NB4 (cell line): Measurements from ENCODE around the gene BRMS1L.

Experiments used
- MYC ChIP-seq: IDR thresholded peaks from 2 replicates; pipeline ENCODE4 v1.6.1; 2011; ENCODE audit warnings: low read depth, low read length
- POLR2A ChIP-seq: IDR thresholded peaks from 2 replicates; pipeline ENCODE4 v1.6.1; 2011; ENCODE audit warnings: mild to moderate bottlenecking; ENCODE audit not compliant: insufficient read length; ENCODE audit errors: extremely low read depth
- TF ChIP-seq, protein P1 (sequence below): IDR thresholded peaks from one replicate; pipeline ENCODE4 v1.5.1; 2012; ENCODE audit warnings: low read depth, low read length
- TF ChIP-seq, protein P2 (sequence below): IDR thresholded peaks from 2 replicates; pipeline ENCODE4 v1.6.1; 2011; ENCODE audit warnings: low read depth, low read length

DNA sequence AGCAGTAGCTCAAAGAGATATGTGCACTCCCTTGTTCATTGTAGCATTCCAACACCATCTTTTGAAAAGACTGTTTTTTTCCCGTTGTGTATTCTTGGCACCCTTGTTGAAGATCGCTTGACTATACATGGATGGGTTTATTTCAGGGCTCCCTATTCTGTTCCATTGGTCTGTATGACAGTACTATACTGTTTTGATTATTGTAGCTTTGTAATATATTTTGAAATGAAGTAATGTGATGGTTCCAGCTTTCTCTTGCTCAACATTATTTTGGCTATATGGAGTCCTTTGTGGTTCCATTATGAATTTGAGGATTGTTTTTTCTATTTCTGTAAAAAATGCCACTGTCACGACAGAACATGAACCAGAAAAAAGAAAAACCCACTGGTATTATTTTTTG is 25.7 kb downstream of the BRMS1L start:
- no peak for TF ChIP-seq POLR2A
- TF ChIP-seq, protein P1, sequence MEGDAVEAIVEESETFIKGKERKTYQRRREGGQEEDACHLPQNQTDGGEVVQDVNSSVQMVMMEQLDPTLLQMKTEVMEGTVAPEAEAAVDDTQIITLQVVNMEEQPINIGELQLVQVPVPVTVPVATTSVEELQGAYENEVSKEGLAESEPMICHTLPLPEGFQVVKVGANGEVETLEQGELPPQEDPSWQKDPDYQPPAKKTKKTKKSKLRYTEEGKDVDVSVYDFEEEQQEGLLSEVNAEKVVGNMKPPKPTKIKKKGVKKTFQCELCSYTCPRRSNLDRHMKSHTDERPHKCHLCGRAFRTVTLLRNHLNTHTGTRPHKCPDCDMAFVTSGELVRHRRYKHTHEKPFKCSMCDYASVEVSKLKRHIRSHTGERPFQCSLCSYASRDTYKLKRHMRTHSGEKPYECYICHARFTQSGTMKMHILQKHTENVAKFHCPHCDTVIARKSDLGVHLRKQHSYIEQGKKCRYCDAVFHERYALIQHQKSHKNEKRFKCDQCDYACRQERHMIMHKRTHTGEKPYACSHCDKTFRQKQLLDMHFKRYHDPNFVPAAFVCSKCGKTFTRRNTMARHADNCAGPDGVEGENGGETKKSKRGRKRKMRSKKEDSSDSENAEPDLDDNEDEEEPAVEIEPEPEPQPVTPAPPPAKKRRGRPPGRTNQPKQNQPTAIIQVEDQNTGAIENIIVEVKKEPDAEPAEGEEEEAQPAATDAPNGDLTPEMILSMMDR, result no peak
- no peak for TF ChIP-seq MYC
- TF ChIP-seq, protein P2, sequence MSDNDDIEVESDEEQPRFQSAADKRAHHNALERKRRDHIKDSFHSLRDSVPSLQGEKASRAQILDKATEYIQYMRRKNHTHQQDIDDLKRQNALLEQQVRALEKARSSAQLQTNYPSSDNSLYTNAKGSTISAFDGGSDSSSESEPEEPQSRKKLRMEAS, result no peak
